SK-N-SH (cell line): ENCODE results near the gene GTF3C2. TPM values are rescaled to one million over a fixed set of nuclear protein-coding genes. Genes with fewer than 3 reads are reported as not detected.

Experiments
- CTCF ChIA-PET: fragments of 300-600, 350-600 bp; formaldehyde crosslinking; extraction: SDS; loops from one replicate; lab custom pipeline; 2021; lab: Yijun Ruan, JAX
- POLR2A ChIA-PET: fragments of 350-600 bp; sonication (Branson Sonifier 250); formaldehyde crosslinking; extraction: SDS; loops from one replicate; lab custom pipeline; 2020; ENCODE audit warnings: antibody characterized with exemption, inconsistent platforms; lab: Yijun Ruan, JAX
- DNase-seq: peaks from one replicate; pipeline ENCODE4 v3.0.0; 2012
- H2AFZ ChIP-seq: fragments of 200-600 bp; sonication (generic); 2 replicates; pipeline ENCODE4 v1.8.1; 2016; ENCODE audit warnings: antibody characterized with exemption, mild to moderate bottlenecking, low read depth
- H3F3A ChIP-seq: fragments of 200-600 bp; sonication (generic); replicated peaks from 2 replicates; pipeline ENCODE3; 2016; ENCODE audit warnings: antibody characterized with exemption, mild to moderate bottlenecking; ENCODE audit not compliant: insufficient read depth
- H3K27ac ChIP-seq, 2 experiments: fragments of 200-500 bp in 1 of 2; fragments of 200-600 bp in 1 of 2; sonication (Bioruptor generic) in 1 of 2; sonication (generic), shearing (Covaris generic) in 1 of 2; 2 replicates each; pipeline versions ENCODE4 v1.5.1 to v1.6.1; 2014 to 2016; ENCODE audit warnings: low read depth in 2 of 2, inconsistent platforms in 1 of 2, low read length in 1 of 2, mild to moderate bottlenecking in 1 of 2, mixed read lengths in 1 of 2
- H3K27me3 ChIP-seq: fragments of 200-600 bp; sonication (generic), shearing (Covaris generic); 2 replicates; pipeline ENCODE4 v1.6.1; 2016; ENCODE audit warnings: mixed run types; ENCODE audit not compliant: insufficient read depth
- H3K36me3 ChIP-seq, 2 experiments: fragments of 200-500 bp in 1 of 2; fragments of 200-600 bp in 1 of 2; sonication (Bioruptor generic) in 1 of 2; sonication (generic) in 1 of 2; replicated peaks in 1 of 2; 2 replicates each; pipeline versions ENCODE3 to v1.5.1; 2014 to 2016; ENCODE audit warnings: low read length in 1 of 2, mild to moderate bottlenecking in 1 of 2; ENCODE audit not compliant: insufficient read depth in 2 of 2, control insufficient read depth in 1 of 2
- H3K4me1 ChIP-seq, 2 experiments: fragments of 200-500 bp in 1 of 2; fragments of 200-600 bp in 1 of 2; sonication (Bioruptor generic) in 1 of 2; sonication (generic), shearing (Covaris generic) in 1 of 2; 2 replicates each; pipeline versions ENCODE4 v1.5.1 to v1.6.1; 2014 to 2016; ENCODE audit warnings: low read depth in 1 of 2, low read length in 1 of 2, mixed run types in 1 of 2; ENCODE audit not compliant: insufficient read depth in 2 of 2, control insufficient read depth in 1 of 2
- H3K4me2 ChIP-seq: fragments of 200-600 bp; sonication (generic), shearing (Covaris generic); 2 replicates; pipeline ENCODE4 v1.6.1; 2017; ENCODE audit warnings: mixed run types
- H3K4me3 ChIP-seq, 2 experiments: fragments of 200-500 bp in 1 of 2; fragments of 200-600 bp in 1 of 2; sonication (Bioruptor generic) in 1 of 2; sonication (generic), shearing (Covaris generic) in 1 of 2; 2 replicates each; pipeline versions ENCODE4 v1.5.1 to v1.8.1; 2014 to 2016; ENCODE audit warnings: low read depth in 2 of 2, inconsistent platforms in 1 of 2, low read length in 1 of 2, mild to moderate bottlenecking in 1 of 2, mixed read lengths in 1 of 2, moderate library complexity in 1 of 2
- H3K79me2 ChIP-seq: fragments of 200-600 bp; sonication (generic); 2 replicates; pipeline ENCODE4 v1.8.1; 2017; ENCODE audit warnings: mild to moderate bottlenecking; ENCODE audit not compliant: insufficient read depth
- H3K9ac ChIP-seq: fragments of 200-600 bp; sonication (generic); 2 replicates; pipeline ENCODE4 v1.6.1; 2017; ENCODE audit warnings: mixed run types
- H3K9me2 ChIP-seq: fragments of 200-600 bp; sonication (generic); 2 replicates; pipeline ENCODE4 v1.6.1; 2017; ENCODE audit warnings: mixed run types
- H3K9me3 ChIP-seq: fragments of 200-600 bp; sonication (generic); 2 replicates; pipeline ENCODE4 v1.6.1; 2017; ENCODE audit warnings: mixed run types, mild to moderate bottlenecking, moderate library complexity
- H4K20me1 ChIP-seq: fragments of 200-600 bp; sonication (generic); 2 replicates; pipeline ENCODE4 v1.6.1; 2017; ENCODE audit warnings: mild to moderate bottlenecking, mixed run types; ENCODE audit not compliant: insufficient read depth
- CHD2 ChIP-seq: fragments of 150-350 bp; IDR thresholded peaks from 2 replicates; pipeline ENCODE4 v1.6.1; 2018; ENCODE audit warnings: low read length; ENCODE audit not compliant: partially characterized antibody
- FOSL2 ChIP-seq: IDR thresholded peaks from 2 replicates; pipeline ENCODE4 v1.4.0; 2012; ENCODE audit warnings: low read depth, mild to moderate bottlenecking, moderate library complexity, borderline replicate concordance
- FOXJ3 ChIP-seq: sonication (generic); formaldehyde crosslinking; IDR thresholded peaks from 2 replicates; pipeline ENCODE4 v1.5.1; 2020; ENCODE audit warnings: mild to moderate bottlenecking, missing genetic modification reagents
- FOXM1 ChIP-seq: IDR thresholded peaks from 2 replicates; pipeline ENCODE4 v1.4.0; 2012; ENCODE audit warnings: low read depth, mild to moderate bottlenecking
- GABPA ChIP-seq: IDR thresholded peaks from 2 replicates; pipeline ENCODE4 v1.4.0; 2012; ENCODE audit warnings: low read depth, mild to moderate bottlenecking
- GATA2 ChIP-seq: sonication (generic); formaldehyde crosslinking; IDR thresholded peaks from 2 replicates; pipeline ENCODE4 v1.5.0; 2020; ENCODE audit warnings: mild to moderate bottlenecking, missing genetic modification reagents
- IRF3 ChIP-seq: fragments of 150-350 bp; IDR thresholded peaks from 2 replicates; pipeline ENCODE4 v1.6.1; 2016; ENCODE audit warnings: mild to moderate bottlenecking, low read depth, low read length
- MXI1 ChIP-seq: IDR thresholded peaks from 2 replicates; pipeline ENCODE4 v1.6.1; 2012; ENCODE audit warnings: mild to moderate bottlenecking, low read depth, low read length, improper control_type of control experiment
- NFIC ChIP-seq: IDR thresholded peaks from 2 replicates; pipeline ENCODE4 v1.4.0; 2012; ENCODE audit warnings: borderline replicate concordance
- PBX3 ChIP-seq: IDR thresholded peaks from 2 replicates; pipeline ENCODE4; 2012
- POLR2AphosphoS5 ChIP-seq: IDR thresholded peaks from 2 replicates; pipeline ENCODE4 v1.6.1; 2012; ENCODE audit warnings: low read depth, low read length
- RAD21 ChIP-seq: IDR thresholded peaks from 2 replicates; pipeline ENCODE4 v1.6.1; 2012; ENCODE audit warnings: mild to moderate bottlenecking, low read length
- RCOR1 ChIP-seq: fragments of 150-350 bp; IDR thresholded peaks from 2 replicates; pipeline ENCODE4 v1.6.1; 2017; ENCODE audit warnings: antibody characterized with exemption, low read length
- RFX5 ChIP-seq: IDR thresholded peaks from 2 replicates; pipeline ENCODE4 v1.6.1; 2012; ENCODE audit warnings: mild to moderate bottlenecking, improper control_type of control experiment, low read length
- RXRA ChIP-seq: IDR thresholded peaks from 2 replicates; pipeline ENCODE4 v1.4.0; 2012; ENCODE audit warnings: low read depth, mild to moderate bottlenecking, borderline replicate concordance
- SIN3A ChIP-seq: IDR thresholded peaks from 2 replicates; pipeline ENCODE4 v1.6.1; 2012; ENCODE audit warnings: low read depth, mild to moderate bottlenecking, low read length, moderate library complexity, borderline replicate concordance
- TAF1 ChIP-seq: IDR thresholded peaks from 2 replicates; pipeline ENCODE4 v1.6.1; 2012; ENCODE audit warnings: low read depth, mild to moderate bottlenecking, low read length, moderate library complexity, borderline replicate concordance
- TCF12 ChIP-seq: IDR thresholded peaks from 2 replicates; pipeline ENCODE4 v1.4.0; 2012
- TEAD4 ChIP-seq: IDR thresholded peaks from 2 replicates; pipeline ENCODE4 v1.4.0; 2012; ENCODE audit warnings: mild to moderate bottlenecking, borderline replicate concordance; ENCODE audit not compliant: insufficient read depth
- YY1 ChIP-seq: IDR thresholded peaks from 2 replicates; pipeline ENCODE4 v1.4.0; 2012; ENCODE audit warnings: low read depth, mild to moderate bottlenecking
- WGBS: methylation state at CpG from one replicate; pipeline ENCODE4 v1.1.6; 2017; ENCODE audit warnings: low lambda C conversion rate; 5-methylcytosine and 5-hydroxymethylcytosine counted together
- polyA plus RNA-seq, 3 experiments: library from polyadenylated mRNA; depleted of rRNA; stranded (reverse); fragments of >200 nt; gene quantifications; 2 replicates each; pipeline ENCODE4 v1.2.3, GENCODE V29; 2012

GTF3C2 gene
- polyA plus RNA-seq, 1 of the 3 experiments (the other 2 are of a cell fraction), result 65.8 TPM

- H4K20me1 ChIP-seq, result no peaks in the 10 kb centered on the region
- no peak overlapping the region for H2AFZ ChIP-seq
- WGBS, result 66% methylated on average over 4 of the region's 4 CpGs
- H3K9me2 ChIP-seq, result no peaks in the 10 kb centered on the region
- no peaks in the 10 kb centered on the region for H3K27me3 ChIP-seq
- no peaks in the 10 kb centered on the region for H3K36me3 ChIP-seq
- TF ChIP-seq RFX5 (no peak), RCOR1 (no peak), POLR2AphosphoS5 (no peak), FOXJ3 (no peak), TCF12 (no peak), IRF3 (no peak), TEAD4 (no peak), GABPA (no peak), RXRA (no peak), PBX3 (no peak), GATA2 (CRISPR knock-in tag) (no peak), YY1 (no peak), MXI1 (no peak), NFIC (no peak), CHD2 (no peak), RAD21 (no peak), FOXM1 (no peak), TAF1 (no peak), FOSL2 (no peak), SIN3A (no peak)
- TF ChIP-seq, all 33 proteins: peak for 0
- CTCF ChIA-PET, result interaction anchor here (0.6 to 18.7 kb wide), 4 partner anchors 8 to 32 kb away, joined by 3 to 284 read pairs (median 63); partner anchors contain the start of genes TRIM54 and UCN
- no peak for DNase-seq
- no peak overlapping the region for H3K4me3 ChIP-seq
- POLR2A ChIA-PET, result no interaction called here
- H3K9me3 ChIP-seq, result no peaks in the 10 kb centered on the region
- H3K79me2 ChIP-seq, result no peaks in the 10 kb centered on the region
- no peak overlapping the region for H3K27ac ChIP-seq
- H3K9ac ChIP-seq, result no peak overlapping the region
- H3F3A ChIP-seq, result peaks cover 15% of the 10 kb centered on the region
- H3K4me2 ChIP-seq, result no peak overlapping the region
- H3K4me1 ChIP-seq, result peaks cover 2 to 13% of the 10 kb centered on the region in 2 experiments; a peak in 3 of 4 replicates
These were observed 60.1 kb downstream of the GTF3C2 start for GRCh38 chr2:27296481-27296880.
